Neural progenitor cell (in vitro differentiated cells): ENCODE data around the gene DLX4. TPM values are rescaled to one million over a fixed set of nuclear protein-coding genes. Genes with fewer than 3 reads are reported as not detected.

Source experiments
- DNase-seq: peaks from one replicate; pipeline ENCODE4 v3.0.0-alpha.2; 2016; ENCODE audit warnings: low spot score
- H2AFZ ChIP-seq: fragments of 200-600 bp; sonication (generic); replicated peaks from 2 replicates; pipeline ENCODE4 v1.6.1; 2016; ENCODE audit warnings: antibody characterized with exemption
- H3F3A ChIP-seq: fragments of 200-600 bp; sonication (generic); 2 replicates; pipeline ENCODE4 v1.6.1; 2016; ENCODE audit warnings: antibody characterized with exemption, low read depth
- H3K27ac ChIP-seq: fragments of 200-600 bp; sonication (generic); 2 replicates; pipeline ENCODE4 v1.5.1; 2016; ENCODE audit warnings: mild to moderate bottlenecking
- H3K27me3 ChIP-seq: fragments of 200-600 bp; sonication (generic); 2 replicates; pipeline ENCODE4 v1.6.1; 2016; ENCODE audit warnings: mild to moderate bottlenecking, moderate library complexity
- H3K36me3 ChIP-seq: fragments of 200-600 bp; sonication (generic); 2 replicates; pipeline ENCODE4 v1.5.1; 2016
- H3K4me1 ChIP-seq: fragments of 200-600 bp; sonication (generic); 2 replicates; pipeline ENCODE4 v1.6.1; 2016; ENCODE audit warnings: mixed run types
- H3K4me2 ChIP-seq: fragments of 200-600 bp; sonication (generic); 2 replicates; pipeline ENCODE4 v1.6.1; 2016
- H3K4me3 ChIP-seq: fragments of 200-600 bp; sonication (generic); 2 replicates; pipeline ENCODE4 v1.5.1; 2016
- H3K79me2 ChIP-seq: fragments of 200-600 bp; sonication (generic); 2 replicates; pipeline ENCODE4 v1.6.1; 2016; ENCODE audit warnings: low read depth
- H3K9ac ChIP-seq: fragments of 200-600 bp; sonication (generic); 2 replicates; pipeline ENCODE4 v1.6.1; 2016
- H3K9me3 ChIP-seq: fragments of 200-600 bp; sonication (generic); 2 replicates; pipeline ENCODE4 v1.5.1; 2016; ENCODE audit warnings: low read depth
- H4K20me1 ChIP-seq: fragments of 200-600 bp; sonication (generic); 2 replicates; pipeline ENCODE4 v1.6.1; 2016; ENCODE audit warnings: low read depth
- H3K27ac Mint-ChIP-seq: 3 replicates; pipeline ENCODE4 v1.8.0; 2021; ENCODE audit warnings: mixed read lengths
- H3K27me3 Mint-ChIP-seq: 2 replicates; pipeline ENCODE4 v1.8.0; 2022; ENCODE audit warnings: low read depth, mild to moderate bottlenecking, inconsistent platforms, moderate library complexity, mixed read lengths; ENCODE audit not compliant: insufficient read depth
- H3K36me3 Mint-ChIP-seq: 3 replicates; pipeline ENCODE4 v1.8.0; 2021; ENCODE audit warnings: mixed read lengths
- H3K4me1 Mint-ChIP-seq: 3 replicates; pipeline ENCODE4 v1.8.0; 2021; ENCODE audit warnings: mixed read lengths
- H3K4me3 Mint-ChIP-seq: 3 replicates; pipeline ENCODE4 v1.8.0; 2021; ENCODE audit warnings: mild to moderate bottlenecking, moderate library complexity, mixed read lengths
- H3K9me3 Mint-ChIP-seq: 3 replicates; pipeline ENCODE4 v1.8.0; 2020; ENCODE audit warnings: mixed read lengths
- CTCF ChIP-seq: fragments of 200-600 bp; sonication (generic); IDR thresholded peaks from 2 replicates; pipeline ENCODE4 v1.5.1; 2017; ENCODE audit warnings: antibody characterized with exemption, mild to moderate bottlenecking
- EZH2 ChIP-seq: fragments of 200-600 bp; sonication (generic); IDR thresholded peaks from 2 replicates; pipeline ENCODE4 v1.6.1; 2017; ENCODE audit warnings: antibody characterized with exemption, mild to moderate bottlenecking, moderate library complexity
- EZH2phosphoT487 ChIP-seq: fragments of 200-600 bp; sonication (generic); IDR thresholded peaks from 2 replicates; pipeline ENCODE4 v1.6.1; 2017; ENCODE audit warnings: antibody characterized with exemption
- total RNA-seq: library from RNA; depleted of rRNA; stranded (reverse); fragments of >200 nt; gene quantifications from 2 replicates; pipeline ENCODE4 v1.2.3, GENCODE V29; 2015; ENCODE audit warnings: low replicate concordance

Gene DLX4
- total RNA-seq, 1 donor from 2014 or later = not detected

GRCh38 chr17:49979748-49980479 is 10.9 kb downstream of the DLX4 start:
- H3K36me3 ChIP-seq = no peaks in the 10 kb centered on the region
- H3K4me3 Mint-ChIP-seq = no peak overlapping the region
- H3K4me1 ChIP-seq = peaks cover 65% of the 10 kb centered on the region
- no peak overlapping the region for H3K27ac Mint-ChIP-seq
- H3K36me3 Mint-ChIP-seq = no peaks in the 10 kb centered on the region
- no peaks in the 10 kb centered on the region for H3K79me2 ChIP-seq
- H3F3A ChIP-seq = peaks cover 61% of the 10 kb centered on the region
- TF ChIP-seq EZH2phosphoT487 (no peak), EZH2 (no peak), CTCF (no peak)
- H3K4me1 Mint-ChIP-seq = peaks cover 18% of the 10 kb centered on the region
- peak overlapping the region; percentile 55 for H3K4me2 ChIP-seq
- DNase-seq = no peak
- peaks cover 36% of the 10 kb centered on the region for H3K27me3 Mint-ChIP-seq
- no peak overlapping the region for H3K27ac ChIP-seq
- H3K4me3 ChIP-seq = no peak overlapping the region
- no peaks in the 10 kb centered on the region for H3K9me3 Mint-ChIP-seq
- no peak overlapping the region for H3K9ac ChIP-seq
- H3K27me3 ChIP-seq = peaks cover 16% of the 10 kb centered on the region
- no peaks in the 10 kb centered on the region for H4K20me1 ChIP-seq
- no peaks in the 10 kb centered on the region for H3K9me3 ChIP-seq
- H2AFZ ChIP-seq = peak overlapping the region; percentile 68

GRCh38 chr17:49980703-49981197 is 11.8 kb downstream of the DLX4 start:
- Mint-ChIP-seq H3K9me3 (no peaks in the 10 kb centered on the region), H3K36me3 (no peaks in the 10 kb centered on the region), H3K4me3 (no peak overlapping the region), H3K4me1 (peaks cover 18% of the 10 kb centered on the region), H3K27me3 (peaks cover 32% of the 10 kb centered on the region), H3K27ac (no peak overlapping the region)
- Histone ChIP-seq H3K4me2 (peak overlapping the region; percentile 55), H2AFZ (peak overlapping the region; percentile 68), H4K20me1 (no peaks in the 10 kb centered on the region), H3K4me1 (peaks cover 58% of the 10 kb centered on the region), H3K79me2 (no peaks in the 10 kb centered on the region), H3K36me3 (no peaks in the 10 kb centered on the region), H3K9me3 (no peaks in the 10 kb centered on the region), H3K27me3 (peaks cover 10% of the 10 kb centered on the region), H3K9ac (no peak overlapping the region), H3F3A (peaks cover 55% of the 10 kb centered on the region), H3K27ac (peak overlapping the region; percentile 62), H3K4me3 (no peak overlapping the region)
- DNase-seq = peak; percentile 91
- TF ChIP-seq CTCF = no peak
- peak; percentile 22 for TF ChIP-seq EZH2
- TF ChIP-seq EZH2phosphoT487 = no peak

- TF ChIP-seq EZH2 (no peak), EZH2phosphoT487 (no peak), CTCF (no peak)
- H4K20me1 ChIP-seq = no peaks in the 10 kb centered on the region
- no peak overlapping the region for H3K9ac ChIP-seq
- peak; percentile 9 for DNase-seq
- no peak overlapping the region for H2AFZ ChIP-seq
- H3K36me3 ChIP-seq = no peaks in the 10 kb centered on the region
- Mint-ChIP-seq H3K9me3 (no peaks in the 10 kb centered on the region), H3K36me3 (no peaks in the 10 kb centered on the region), H3K27ac (no peak overlapping the region), H3K4me3 (peak overlapping the region; percentile 43), H3K4me1 (peaks cover 14% of the 10 kb centered on the region), H3K27me3 (peaks cover 39% of the 10 kb centered on the region)
- no peaks in the 10 kb centered on the region for H3K9me3 ChIP-seq
- peaks cover 37% of the 10 kb centered on the region for H3F3A ChIP-seq
- no peak overlapping the region for H3K4me2 ChIP-seq
- peaks cover 35% of the 10 kb centered on the region for H3K4me1 ChIP-seq
- no peak overlapping the region for H3K27ac ChIP-seq
- H3K79me2 ChIP-seq = no peaks in the 10 kb centered on the region
- peaks cover 39% of the 10 kb centered on the region for H3K27me3 ChIP-seq
- no peak overlapping the region for H3K4me3 ChIP-seq
Observed at GRCh38 chr17:49984283-49984682, 15.3 kb downstream of the DLX4 start.
